NCI-H2107 treated with DMSO at 0.1 percent for 48 hours (cell line): Measurements from ENCODE around the gene MICALL2.
"Not testable (repeated sequence)": the region's sequence is repeated elsewhere in the genome, so short reads cannot be mapped to it uniquely, and the experiment has no call there.

Source experiments
- DNase-seq: peaks from one replicate; lab custom pipeline; 2025; ENCODE audit not compliant: unreplicated experiment; lab: John Stamatoyannopoulos, UW

MICALL2 gene

DNA sequence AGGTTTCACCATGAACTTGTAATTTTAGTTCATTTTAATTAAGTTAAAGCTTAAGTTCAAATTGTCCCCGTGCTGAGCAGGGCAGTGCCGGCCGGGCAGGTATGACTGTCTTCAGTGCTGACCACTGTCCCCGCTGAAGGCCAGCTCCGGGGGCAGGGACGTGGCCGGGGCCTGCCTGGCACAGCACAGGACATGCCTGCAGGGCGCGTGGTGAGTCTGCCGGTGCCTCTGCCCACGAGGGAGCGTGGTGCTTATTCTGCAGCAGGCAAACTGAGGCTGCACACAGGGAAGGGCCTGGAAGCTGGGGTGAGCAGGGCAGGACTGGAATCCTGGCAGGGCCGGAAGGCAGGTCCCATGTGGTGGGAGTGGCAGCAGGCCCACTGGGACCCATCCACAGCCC lies 9.8 kb downstream of the MICALL2 start:
- DNase-seq = no peak

DNA sequence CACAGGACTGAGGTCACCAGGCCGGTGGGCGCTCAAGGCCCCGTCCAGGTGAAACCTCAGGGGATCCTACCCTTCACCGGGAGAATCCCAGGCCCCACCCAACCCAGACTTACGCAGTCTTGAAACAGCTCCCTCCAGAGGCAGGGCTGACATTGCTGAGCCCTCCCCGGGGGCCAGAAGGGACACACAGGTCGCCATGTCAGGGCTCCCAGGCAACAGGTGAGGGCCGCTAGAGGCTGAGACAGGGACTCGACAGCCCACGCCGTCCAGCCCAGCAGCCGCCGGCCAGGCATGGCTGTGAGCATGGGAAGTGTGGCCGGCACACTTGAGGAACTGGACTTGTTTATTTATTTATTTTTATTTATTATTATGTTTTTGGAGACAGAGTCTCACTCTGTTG lies 10.3 kb downstream of the MICALL2 start:
- no peak for DNase-seq

DNA sequence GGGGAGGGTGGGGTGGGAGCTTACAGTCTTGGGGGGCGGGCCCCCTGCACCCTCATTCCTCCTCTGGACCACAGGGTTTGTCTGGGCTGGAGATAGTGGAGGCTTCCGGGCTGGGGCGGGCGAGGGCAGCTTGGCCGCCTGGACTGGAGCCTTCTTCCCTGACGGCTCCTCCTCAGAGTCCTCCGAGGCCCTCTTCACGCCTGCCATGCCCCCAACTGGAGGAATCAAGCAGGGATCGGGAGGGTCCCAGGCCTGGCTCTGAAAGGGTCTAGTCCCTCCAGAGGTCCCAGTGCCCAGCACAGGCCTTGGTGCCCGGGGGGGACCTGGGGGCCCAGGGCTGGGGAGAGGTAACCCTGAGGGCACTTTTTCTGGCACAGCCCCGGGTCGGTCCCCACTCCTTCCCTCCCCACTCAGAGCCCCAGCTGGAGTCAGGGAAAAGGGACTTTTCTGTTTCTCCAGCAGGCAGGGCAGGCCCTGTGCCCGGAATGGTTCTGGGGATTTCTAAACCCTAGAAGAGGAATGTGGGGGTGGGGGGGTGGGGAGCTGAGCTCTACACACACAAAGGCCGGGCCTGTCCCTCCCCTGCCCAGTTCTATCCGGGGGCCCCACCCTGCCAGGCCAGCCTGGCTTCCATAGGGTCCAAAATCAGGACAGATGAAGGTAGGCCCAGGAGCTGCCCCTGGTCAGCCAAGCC lies 11.6 kb downstream of the MICALL2 start:
- DNase-seq = no peak

DNA sequence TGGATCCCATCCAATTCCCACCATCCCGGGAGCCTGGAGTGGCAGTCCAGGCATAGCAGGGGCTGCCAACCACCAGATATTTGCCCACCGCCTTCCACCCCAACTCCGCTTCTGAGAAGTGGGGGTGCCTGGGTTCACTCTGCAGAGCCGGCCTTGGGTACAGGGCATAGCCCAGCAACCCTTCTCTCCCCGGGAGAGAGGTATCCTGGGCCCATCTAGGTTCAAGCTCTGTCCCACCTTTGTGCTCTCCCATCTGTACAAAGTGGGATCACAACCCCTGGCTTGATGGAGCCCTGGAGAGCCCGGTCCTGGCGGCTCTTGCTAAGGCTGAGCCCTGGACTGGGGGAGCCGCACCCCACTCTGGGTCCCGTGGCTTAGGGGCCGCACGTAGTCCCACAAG lies 12.2 kb downstream of the MICALL2 start:
- DNase-seq = no peak

DNA sequence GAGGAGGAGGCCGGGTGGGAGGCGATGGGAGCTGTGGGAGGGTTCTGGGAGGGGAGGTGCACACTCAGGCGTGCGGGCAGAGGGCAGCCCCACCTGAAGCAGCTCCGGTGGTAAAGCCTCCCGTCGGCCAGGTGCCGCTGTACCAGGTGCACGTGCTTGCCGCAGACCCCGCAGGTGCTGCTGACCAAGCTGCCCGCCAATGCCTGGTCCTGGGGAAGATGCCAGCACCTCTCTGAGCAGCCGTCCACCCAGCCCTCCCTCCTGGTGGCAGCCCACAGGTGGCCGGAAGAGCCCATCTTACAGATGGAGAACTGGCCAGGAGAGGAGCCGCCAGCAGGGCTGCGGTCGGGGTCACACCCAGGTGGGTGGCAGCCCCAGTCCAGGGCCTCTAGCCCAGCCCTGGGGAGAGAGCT lies 12.6 kb downstream of the MICALL2 start:
- DNase-seq = no peak

DNA sequence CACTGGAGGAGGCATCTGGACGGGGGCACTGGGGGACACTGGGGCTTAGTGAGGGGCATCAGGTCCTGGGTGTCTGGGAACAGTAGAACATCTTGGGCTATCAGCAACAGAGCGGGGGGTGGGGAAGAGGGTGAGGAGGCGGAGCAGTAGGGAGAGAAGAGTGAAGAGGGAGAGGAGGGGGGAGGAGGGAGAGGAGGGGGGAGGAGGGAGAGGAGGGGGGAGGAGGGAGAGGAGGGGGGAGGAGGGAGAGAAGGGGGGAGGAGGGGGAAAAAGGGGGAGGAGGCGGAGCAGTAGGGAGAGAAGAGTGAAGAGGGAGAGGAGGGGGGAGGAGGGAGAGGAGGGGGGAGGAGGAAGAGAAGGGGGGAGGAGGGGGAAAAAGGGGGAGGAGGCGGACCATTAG lies 13.2 kb downstream of the MICALL2 start:
- DNase-seq = not testable (repeated sequence)

DNA sequence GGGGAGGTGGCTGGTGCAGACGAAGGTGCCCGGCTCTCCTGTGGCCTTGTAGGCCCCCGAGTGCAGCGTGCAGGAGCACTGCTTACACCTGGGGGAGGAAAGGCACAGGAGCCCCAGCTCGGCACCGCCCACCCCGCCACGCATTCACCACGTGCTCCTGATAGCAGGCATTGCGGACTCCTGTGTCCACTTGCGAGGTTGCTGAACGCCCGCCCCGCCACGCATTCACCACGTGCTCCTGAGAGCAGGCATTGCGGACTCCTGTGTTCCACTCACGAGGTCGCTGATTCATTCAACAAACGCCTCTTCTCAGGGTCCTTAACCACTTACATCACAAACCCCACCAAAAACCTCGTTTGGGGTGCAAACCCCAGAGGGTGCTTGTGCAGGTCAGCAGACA lies 13.9 kb downstream of the MICALL2 start:
- DNase-seq = no peak

DNA sequence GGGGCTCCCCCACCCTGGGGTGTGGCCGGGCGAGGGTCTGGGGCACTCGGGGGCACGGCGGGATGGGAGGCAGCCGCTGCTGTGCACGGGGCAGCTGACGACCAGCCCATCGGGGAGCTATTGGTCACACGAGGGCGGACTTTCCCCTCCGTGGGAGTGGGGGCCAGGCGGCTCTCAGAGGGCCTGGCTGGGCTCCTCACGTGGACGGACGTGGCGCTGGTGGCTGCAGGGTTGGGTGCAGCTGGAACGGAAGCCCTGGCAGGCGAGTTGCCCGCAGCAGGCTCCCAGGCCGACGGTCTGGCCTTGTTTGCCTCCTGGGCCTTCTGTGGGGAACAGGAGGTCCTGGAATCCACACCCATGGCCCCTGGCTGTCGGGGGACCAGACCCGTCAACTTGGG lies 14.3 kb downstream of the MICALL2 start:
- DNase-seq = no peak

DNA sequence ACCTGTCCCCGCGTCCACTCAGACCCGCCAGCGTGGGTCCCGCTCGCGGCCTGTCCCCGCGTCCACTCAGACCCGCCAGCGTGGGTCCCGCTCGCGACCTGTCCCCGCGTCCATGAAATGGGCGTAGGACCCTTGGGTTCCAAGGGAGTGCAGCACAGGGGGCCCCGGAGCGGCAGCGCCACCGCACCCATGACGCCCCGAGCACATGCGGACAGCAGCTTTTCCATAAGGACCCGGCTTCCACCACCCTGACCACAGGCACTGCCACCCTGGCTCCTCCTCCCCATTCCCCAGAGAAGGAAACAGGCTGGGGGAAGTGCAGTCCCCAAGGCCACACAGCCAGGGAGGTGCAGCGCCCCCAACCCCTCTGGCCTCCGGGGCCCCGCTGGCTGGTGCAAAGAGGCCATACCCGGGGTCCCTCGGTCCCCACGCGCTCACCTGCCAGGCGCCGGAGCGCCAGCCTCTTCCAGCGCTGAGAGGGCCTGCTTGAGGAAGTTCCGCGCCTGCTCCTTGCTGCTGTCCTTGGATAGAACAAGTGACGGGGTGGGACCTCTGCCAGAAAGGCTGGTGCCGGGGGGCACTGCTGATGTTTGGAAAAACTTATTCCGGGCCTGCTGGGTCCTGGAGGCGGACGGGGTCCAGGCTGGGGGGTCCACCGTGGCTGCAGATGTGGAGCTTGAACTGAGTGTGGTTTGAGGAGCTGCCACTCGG lies 14.9 kb downstream of the MICALL2 start:
- no peak for DNase-seq

DNA sequence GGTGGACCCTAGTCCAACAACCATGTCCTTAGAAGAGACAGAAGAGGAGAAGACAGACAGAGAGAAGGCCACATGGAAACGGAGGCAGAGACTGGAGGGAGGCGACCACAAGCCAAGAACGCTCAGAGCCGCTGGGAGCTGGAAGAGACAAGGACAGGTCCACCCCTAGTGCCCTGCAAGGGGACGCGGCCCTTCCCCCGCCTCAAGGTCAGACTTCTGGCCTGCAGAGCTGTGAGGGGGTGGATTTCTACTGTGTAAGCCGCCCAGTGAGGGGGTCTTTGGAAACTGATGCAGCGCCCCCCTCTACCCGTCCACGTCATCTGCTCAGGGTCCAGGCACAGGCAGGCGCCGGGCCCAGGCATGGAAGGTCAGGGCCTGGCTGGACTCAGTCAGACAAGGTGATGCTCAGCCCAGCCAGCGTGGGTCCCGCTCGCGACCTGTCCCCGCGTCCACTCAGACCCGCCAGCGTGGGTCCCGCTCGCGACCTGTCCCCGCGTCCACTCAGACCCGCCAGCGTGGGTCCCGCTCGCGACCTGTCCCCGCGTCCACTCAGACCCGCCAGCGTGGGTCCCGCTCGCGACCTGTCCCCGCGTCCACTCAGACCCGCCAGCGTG lies 15.6 kb downstream of the MICALL2 start:
- not testable (repeated sequence) for DNase-seq

DNA sequence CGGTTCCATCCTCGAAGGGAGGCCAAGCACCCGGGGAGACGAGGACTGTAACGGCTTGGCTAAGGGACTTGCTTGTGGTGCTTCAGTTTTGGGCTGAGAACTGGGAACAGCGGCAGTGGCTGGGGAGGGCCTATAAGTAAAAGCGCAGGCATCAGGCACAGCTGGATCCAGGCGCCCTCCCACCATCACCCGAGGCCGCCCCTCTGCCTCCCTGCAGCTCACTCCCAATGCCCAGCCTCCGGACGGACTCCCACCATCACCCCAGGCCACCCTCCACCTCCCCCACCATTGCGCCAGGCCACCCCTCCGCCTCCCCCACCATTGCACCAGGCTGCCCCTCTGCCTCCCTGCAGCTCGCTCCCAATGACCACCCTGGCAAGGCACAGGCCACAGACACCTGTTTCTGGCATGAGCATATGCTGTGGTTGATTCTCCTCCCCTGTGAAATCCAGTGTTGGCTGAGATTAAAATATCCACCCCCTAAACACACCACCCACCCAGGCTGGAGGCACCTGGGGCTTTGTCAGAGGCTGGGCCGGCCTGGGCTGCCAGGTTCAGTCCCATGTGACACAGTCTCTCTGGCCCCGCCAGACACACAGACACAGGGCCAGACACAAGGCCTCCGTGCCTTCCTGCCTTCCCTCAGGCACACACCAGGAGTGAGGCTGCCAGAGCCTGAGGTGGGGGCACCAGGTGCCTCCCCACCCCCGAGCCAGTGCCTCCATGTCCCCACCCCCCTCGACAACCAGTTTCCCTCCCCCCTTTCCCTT lies 16.7 kb downstream of the MICALL2 start:
- no peak for DNase-seq

DNA sequence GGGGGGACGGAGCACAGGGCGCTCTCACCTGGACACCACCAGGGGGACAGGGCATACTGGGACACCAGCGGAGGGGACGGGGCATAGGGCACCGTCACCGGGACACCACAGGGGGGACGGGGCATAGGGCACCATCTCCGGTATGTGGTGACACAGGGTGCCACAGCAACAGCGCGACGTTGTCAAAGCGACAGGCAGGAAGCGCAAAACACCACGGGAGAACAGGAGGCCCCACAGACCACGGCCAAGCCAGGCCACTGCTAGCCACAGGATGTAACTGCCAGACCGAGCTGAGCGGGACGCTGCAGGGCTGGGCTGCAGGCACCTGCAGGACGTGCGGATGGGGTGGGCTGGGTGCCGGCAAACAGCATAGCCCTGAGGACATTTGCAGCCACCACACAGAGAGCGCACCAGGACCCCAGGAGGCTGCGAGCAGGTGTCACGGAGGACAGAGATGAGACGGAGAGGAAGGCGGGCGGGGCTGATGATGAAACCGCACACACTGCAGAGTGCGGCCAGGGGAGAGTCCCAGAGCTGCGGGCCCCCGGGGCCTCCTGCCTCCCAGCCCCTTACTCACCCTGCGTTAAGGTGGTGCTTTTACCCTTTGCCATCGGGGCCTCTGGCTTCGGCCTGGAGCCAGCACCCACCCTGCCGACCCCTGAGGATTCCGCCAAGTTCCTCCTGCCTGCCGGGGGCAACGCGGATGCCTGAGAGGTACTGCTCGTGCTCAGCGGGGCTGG lies 17.5 kb downstream of the MICALL2 start:
- DNase-seq = no peak

DNA sequence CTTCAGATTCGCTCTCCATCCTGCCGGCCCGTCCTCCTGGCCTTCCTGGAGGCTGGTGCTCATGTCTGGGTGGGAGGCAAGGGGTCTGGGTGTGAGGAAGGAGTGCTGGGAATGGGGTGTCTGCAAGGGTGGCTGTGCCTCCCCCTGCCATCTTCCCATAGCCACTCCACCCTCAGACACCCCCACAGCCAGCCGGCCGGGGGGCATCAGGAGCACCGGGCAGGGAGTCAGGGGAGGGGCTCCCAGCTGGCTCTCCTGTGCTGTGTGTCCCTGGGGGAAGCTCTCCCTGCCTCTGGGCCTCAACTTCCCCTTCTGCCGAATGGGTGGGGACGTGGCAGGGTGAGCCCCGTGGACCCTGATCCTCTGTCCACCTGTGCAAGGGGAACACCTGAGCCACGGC lies 18.6 kb downstream of the MICALL2 start:
- DNase-seq = no peak

DNA sequence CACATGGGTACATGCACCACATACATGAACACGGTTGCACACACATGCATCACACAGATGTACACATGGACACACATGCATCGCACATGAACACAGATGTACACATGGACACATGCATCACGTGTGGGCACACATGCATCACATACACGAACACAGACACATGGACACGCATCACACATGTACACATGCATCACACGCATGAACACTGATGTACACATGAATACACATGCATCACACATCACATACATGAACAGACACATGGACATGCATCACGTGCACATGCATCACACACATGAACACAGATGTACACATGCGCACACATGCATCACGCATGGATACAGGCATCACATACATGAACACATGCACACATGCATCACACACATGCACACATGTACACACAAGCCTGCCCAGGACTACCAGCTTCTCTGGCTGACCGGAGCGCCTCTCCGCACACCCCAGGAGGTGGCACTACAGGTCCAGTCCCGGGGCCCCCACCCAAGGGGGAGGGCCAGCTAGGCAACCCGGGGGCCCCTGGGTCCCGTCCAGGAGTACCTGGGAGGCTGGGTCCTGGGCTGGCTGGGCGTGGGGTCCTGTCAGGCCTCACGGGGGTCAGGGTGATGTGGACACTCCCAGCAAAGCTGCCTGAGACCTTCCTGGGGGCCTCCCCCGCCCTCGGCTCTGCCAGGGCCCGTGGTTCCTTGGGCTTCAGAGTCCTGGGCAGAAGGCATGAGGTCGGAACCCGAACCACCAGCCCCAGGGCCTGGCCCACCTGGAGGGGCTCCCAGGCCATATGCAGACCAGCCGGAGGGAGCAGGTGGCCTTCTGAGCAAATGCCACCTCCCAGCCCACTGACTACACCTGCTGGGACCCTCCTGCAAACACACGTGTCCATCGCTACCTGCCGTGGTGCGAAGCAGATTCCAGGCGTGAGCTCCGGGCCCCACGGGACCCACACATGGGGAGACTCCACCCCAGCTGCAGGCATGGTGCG lies 19.6 kb downstream of the MICALL2 start:
- no peak for DNase-seq

DNA sequence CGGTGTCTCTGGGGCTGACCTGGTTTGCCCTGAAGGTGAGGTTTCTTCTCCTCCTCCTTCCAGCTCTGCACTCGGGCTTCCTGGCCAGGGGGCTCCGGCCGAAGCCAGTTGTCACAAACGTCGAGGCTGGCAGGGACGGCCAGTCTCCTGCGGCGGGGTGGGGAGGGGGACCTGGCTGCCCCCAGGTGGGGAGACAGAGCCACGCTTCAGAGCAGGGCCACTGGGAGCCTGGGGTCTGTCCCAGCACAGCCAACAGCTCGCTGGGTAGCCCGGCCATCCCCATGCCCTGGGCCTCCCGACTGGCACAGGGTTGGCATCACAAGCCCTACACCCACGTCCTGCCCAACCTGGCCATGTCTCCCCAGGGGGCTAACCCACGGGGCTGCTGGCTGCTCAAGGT lies 20.4 kb downstream of the MICALL2 start:
- DNase-seq = no peak

DNA sequence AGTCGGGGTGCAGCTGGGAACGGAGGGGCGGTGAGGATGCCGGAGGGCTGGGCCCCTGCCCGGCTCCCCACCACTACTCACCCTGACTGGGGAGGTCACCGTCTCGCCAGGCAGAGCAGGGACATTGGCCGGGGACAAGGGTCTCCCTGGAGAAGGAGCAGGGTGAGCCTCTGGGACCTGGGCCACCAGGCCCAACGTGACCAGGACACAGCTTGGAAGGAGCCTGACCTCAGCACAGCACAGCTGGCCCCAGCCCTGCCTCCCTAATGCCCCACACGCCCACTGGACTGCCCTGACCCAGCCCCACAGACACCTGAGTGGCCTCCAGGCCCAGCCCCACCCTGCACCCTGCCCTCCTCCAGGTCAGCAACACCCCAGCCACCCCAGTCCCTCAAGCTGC lies 21.1 kb downstream of the MICALL2 start:
- no peak for DNase-seq

DNA sequence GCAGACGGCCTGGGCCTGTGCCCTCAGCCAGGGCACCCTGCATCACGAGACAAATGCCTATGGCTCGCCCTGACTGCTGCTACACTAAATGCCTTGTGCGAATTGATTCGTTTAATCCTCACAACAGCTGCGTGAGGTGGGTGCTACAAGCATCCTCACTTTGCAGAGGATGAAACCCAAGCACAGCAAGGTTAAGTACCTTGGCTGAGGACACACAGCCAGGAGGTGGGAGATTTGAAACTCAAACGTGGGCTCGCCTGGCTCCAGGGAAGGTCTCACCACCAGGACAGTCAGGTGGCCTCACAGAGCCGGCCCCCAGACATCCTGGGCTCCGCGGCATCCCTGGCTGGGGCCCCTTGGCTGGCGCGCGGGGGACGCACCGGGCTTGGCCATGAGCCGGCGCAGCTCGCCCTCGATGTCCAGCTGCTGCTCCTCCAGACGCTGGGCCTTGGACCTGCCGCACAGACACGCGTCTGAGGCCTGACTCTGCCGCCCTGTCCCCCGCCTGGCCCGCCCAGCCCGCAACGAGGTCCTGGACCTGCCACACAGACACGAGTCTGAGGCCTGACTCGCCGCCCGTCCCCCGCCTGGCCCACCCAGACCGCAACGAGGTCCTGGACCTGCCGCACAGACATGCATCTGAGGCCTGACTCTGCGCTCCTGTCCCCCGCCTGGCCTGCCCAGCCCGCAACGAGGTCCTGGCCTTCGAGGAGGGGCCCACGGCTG lies 22.0 kb downstream of the MICALL2 start:
- no peak for DNase-seq

DNA sequence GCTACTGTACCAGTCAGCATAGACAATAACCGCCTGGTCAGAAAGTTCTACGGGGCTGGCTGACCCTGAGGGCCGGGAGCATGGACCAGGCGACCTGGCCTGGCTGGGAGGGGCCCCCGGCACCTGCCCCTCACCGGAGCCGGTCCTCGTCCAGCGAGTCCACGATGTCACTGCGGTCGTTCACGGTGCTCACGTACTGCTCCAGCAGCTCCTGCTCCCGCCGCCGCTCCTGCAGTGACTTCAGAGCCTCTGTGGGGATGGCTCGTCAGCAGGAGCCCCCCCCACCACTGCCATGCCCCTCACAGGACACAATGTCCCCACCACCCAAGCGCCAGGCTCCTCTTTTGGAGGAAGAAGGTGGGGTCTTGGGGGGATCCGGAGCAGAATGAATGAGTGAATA lies 22.7 kb downstream of the MICALL2 start:
- no peak for DNase-seq
